ENCODE measurements around the gene GBX2.

GBX2 gene

GRCh38 chr2:236124182-236124893, 43.8 kb downstream of the GBX2 start:
- Histone ChIP-seq H3K4me1 (ENCODE audit: control insufficient read depth, insufficient read depth, low read length, unreplicated experiment) (no peaks in the 10 kb centered on the region), H3K79me2 (ENCODE audit: control insufficient read depth, insufficient read depth, low read length, unreplicated experiment) (no peaks in the 10 kb centered on the region), H3K36me3 (ENCODE audit: insufficient read depth, low read length) (no peaks in the 10 kb centered on the region), H3K27ac (ENCODE audit: low read depth, low read length) (no peak overlapping the region), H3K4me3 (ENCODE audit: low read depth, low read length) (no peak overlapping the region), H2AFZ (ENCODE audit: low read length, unreplicated experiment) (no peak overlapping the region), H3K27me3 (ENCODE audit: insufficient read depth, low read length) (no peaks in the 10 kb centered on the region)

DNA sequence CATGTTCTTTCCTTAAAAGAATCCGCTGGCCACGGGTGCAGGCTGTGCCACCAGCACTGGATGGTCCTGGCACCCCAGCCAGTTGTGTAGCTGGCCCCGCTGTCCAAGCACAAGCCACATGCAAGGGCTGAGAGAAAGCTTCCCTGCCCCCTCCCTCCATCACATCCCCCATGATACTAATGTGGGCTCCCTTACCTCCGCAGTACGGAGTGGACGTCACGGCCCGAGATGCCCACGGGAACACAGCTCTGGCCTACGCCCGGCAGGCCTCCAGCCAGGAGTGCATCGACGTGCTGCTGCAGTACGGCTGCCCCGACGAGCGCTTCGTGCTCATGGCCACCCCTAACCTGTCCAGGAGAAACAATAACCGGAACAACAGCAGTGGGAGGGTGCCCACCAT, 44.5 kb downstream of the GBX2 start:
- no peak overlapping the region for H3K27ac ChIP-seq (ENCODE audit: low read depth, low read length)
- no peak overlapping the region for H3K4me3 ChIP-seq (ENCODE audit: low read depth, low read length)
- H3K36me3 ChIP-seq (ENCODE audit: insufficient read depth, low read length): no peaks in the 10 kb centered on the region
- no peaks in the 10 kb centered on the region for H3K79me2 ChIP-seq (ENCODE audit: control insufficient read depth, insufficient read depth, low read length, unreplicated experiment)
- no peak overlapping the region for H2AFZ ChIP-seq (ENCODE audit: low read length, unreplicated experiment)
- no peaks in the 10 kb centered on the region for H3K4me1 ChIP-seq (ENCODE audit: control insufficient read depth, insufficient read depth, low read length, unreplicated experiment)
- no peaks in the 10 kb centered on the region for H3K27me3 ChIP-seq (ENCODE audit: insufficient read depth, low read length)

GRCh38 chr2:236122236-236122635, 46.0 kb downstream of the GBX2 start:
- Histone ChIP-seq H3K27ac (ENCODE audit: low read depth, low read length) (no peak overlapping the region), H3K4me1 (ENCODE audit: control insufficient read depth, insufficient read depth, low read length, unreplicated experiment) (no peaks in the 10 kb centered on the region), H3K79me2 (ENCODE audit: control insufficient read depth, insufficient read depth, low read length, unreplicated experiment) (no peaks in the 10 kb centered on the region), H2AFZ (ENCODE audit: low read length, unreplicated experiment) (no peak overlapping the region), H3K27me3 (ENCODE audit: insufficient read depth, low read length) (no peaks in the 10 kb centered on the region), H3K36me3 (ENCODE audit: insufficient read depth, low read length) (no peaks in the 10 kb centered on the region), H3K4me3 (ENCODE audit: low read depth, low read length) (no peak overlapping the region)

- H3K4me1 ChIP-seq (ENCODE audit: control insufficient read depth, insufficient read depth, low read length, unreplicated experiment): no peaks in the 10 kb centered on the region
- no peak overlapping the region for H3K4me3 ChIP-seq (ENCODE audit: low read depth, low read length)
- no peaks in the 10 kb centered on the region for H3K79me2 ChIP-seq (ENCODE audit: control insufficient read depth, insufficient read depth, low read length, unreplicated experiment)
- H3K27me3 ChIP-seq (ENCODE audit: insufficient read depth, low read length): no peaks in the 10 kb centered on the region
- no peaks in the 10 kb centered on the region for H3K36me3 ChIP-seq (ENCODE audit: insufficient read depth, low read length)
- no peak overlapping the region for H2AFZ ChIP-seq (ENCODE audit: low read length, unreplicated experiment)
- no peak overlapping the region for H3K27ac ChIP-seq (ENCODE audit: low read depth, low read length)
Measured at GRCh38 chr2:236121546-236121945, 46.6 kb downstream of the GBX2 start.

DNA sequence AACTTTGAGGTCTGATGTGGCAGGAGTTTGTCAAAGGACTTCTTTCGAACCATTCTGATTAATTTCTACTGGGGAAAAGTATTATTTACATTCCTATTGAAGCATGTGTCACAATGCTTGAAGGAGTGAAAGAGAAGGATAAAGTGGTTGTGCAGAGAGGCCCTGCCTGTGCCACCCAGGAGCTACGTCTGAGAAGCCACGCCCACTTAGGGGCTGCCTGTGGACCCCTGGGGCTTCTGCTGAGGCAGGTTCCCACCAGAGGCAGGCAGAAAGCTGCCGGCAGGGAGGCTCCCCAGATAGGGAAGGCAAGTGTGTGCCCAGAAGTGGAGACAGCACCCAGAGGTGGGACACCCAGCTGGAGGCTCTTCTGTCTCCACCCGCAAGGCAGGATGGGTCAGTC, 47.4 kb downstream of the GBX2 start:
- no peak overlapping the region for H3K27ac ChIP-seq (ENCODE audit: low read depth, low read length)
- H2AFZ ChIP-seq (ENCODE audit: low read length, unreplicated experiment): no peak overlapping the region
- no peaks in the 10 kb centered on the region for H3K36me3 ChIP-seq (ENCODE audit: insufficient read depth, low read length)
- H3K4me1 ChIP-seq (ENCODE audit: control insufficient read depth, insufficient read depth, low read length, unreplicated experiment): no peaks in the 10 kb centered on the region
- no peaks in the 10 kb centered on the region for H3K79me2 ChIP-seq (ENCODE audit: control insufficient read depth, insufficient read depth, low read length, unreplicated experiment)
- no peaks in the 10 kb centered on the region for H3K27me3 ChIP-seq (ENCODE audit: insufficient read depth, low read length)
- H3K4me3 ChIP-seq (ENCODE audit: low read depth, low read length): no peak overlapping the region

GRCh38 chr2:236120141-236120601, 48.0 kb downstream of the GBX2 start:
- no peaks in the 10 kb centered on the region for H3K79me2 ChIP-seq (ENCODE audit: control insufficient read depth, insufficient read depth, low read length, unreplicated experiment)
- no peaks in the 10 kb centered on the region for H3K4me1 ChIP-seq (ENCODE audit: control insufficient read depth, insufficient read depth, low read length, unreplicated experiment)
- H3K27me3 ChIP-seq (ENCODE audit: insufficient read depth, low read length): no peaks in the 10 kb centered on the region
- no peak overlapping the region for H3K27ac ChIP-seq (ENCODE audit: low read depth, low read length)
- H3K4me3 ChIP-seq (ENCODE audit: low read depth, low read length): no peak overlapping the region
- H3K36me3 ChIP-seq (ENCODE audit: insufficient read depth, low read length): no peaks in the 10 kb centered on the region
- no peak overlapping the region for H2AFZ ChIP-seq (ENCODE audit: low read length, unreplicated experiment)

- H3K27ac ChIP-seq (ENCODE audit: low read depth, low read length): no peak overlapping the region
- no peak overlapping the region for H2AFZ ChIP-seq (ENCODE audit: low read length, unreplicated experiment)
- H3K79me2 ChIP-seq (ENCODE audit: control insufficient read depth, insufficient read depth, low read length, unreplicated experiment): no peaks in the 10 kb centered on the region
- H3K27me3 ChIP-seq (ENCODE audit: insufficient read depth, low read length): no peaks in the 10 kb centered on the region
- H3K36me3 ChIP-seq (ENCODE audit: insufficient read depth, low read length): no peaks in the 10 kb centered on the region
- no peak overlapping the region for H3K4me3 ChIP-seq (ENCODE audit: low read depth, low read length)
- H3K4me1 ChIP-seq (ENCODE audit: control insufficient read depth, insufficient read depth, low read length, unreplicated experiment): no peaks in the 10 kb centered on the region
Measured at GRCh38 chr2:236119476-236119875, 48.7 kb downstream of the GBX2 start.

GRCh38 chr2:236119003-236119402, 49.2 kb downstream of the GBX2 start:
- Histone ChIP-seq H3K36me3 (ENCODE audit: insufficient read depth, low read length) (no peaks in the 10 kb centered on the region), H3K27me3 (ENCODE audit: insufficient read depth, low read length) (no peaks in the 10 kb centered on the region), H3K79me2 (ENCODE audit: control insufficient read depth, insufficient read depth, low read length, unreplicated experiment) (no peaks in the 10 kb centered on the region), H3K4me1 (ENCODE audit: control insufficient read depth, insufficient read depth, low read length, unreplicated experiment) (no peaks in the 10 kb centered on the region), H3K4me3 (ENCODE audit: low read depth, low read length) (no peak overlapping the region), H3K27ac (ENCODE audit: low read depth, low read length) (no peak overlapping the region), H2AFZ (ENCODE audit: low read length, unreplicated experiment) (no peak overlapping the region)

- Histone ChIP-seq H3K27me3 (ENCODE audit: insufficient read depth, low read length) (no peaks in the 10 kb centered on the region), H3K4me1 (ENCODE audit: control insufficient read depth, insufficient read depth, low read length, unreplicated experiment) (no peaks in the 10 kb centered on the region), H3K36me3 (ENCODE audit: insufficient read depth, low read length) (no peaks in the 10 kb centered on the region)
Measured at GRCh38 chr2:236117861-236118269, 50.3 kb downstream of the GBX2 start.

DNA sequence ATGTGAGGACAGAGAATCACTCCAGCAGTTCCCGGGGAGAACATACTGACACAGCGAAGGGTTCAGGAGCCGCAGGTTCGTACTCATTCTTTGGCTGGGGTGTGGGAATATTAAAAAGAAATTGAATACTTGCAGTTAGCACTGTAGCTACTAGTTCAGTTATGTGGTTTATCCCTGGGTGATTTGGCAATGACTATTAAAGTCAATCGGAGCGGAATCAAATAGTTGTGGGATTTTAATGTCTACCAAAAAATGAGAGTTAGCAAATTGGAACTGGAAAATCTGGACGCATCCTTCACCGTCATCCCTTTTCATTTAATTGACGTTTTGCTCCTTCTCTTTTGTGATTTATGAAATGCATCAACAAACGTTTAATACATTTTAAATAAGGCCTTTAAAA, 50.8 kb downstream of the GBX2 start:
- Histone ChIP-seq H3K4me3 (ENCODE audit: low read depth, low read length) (no peak overlapping the region), H3K79me2 (ENCODE audit: control insufficient read depth, insufficient read depth, low read length, unreplicated experiment) (no peaks in the 10 kb centered on the region), H3K27me3 (ENCODE audit: insufficient read depth, low read length) (no peaks in the 10 kb centered on the region), H3K36me3 (ENCODE audit: insufficient read depth, low read length) (no peaks in the 10 kb centered on the region), H2AFZ (ENCODE audit: low read length, unreplicated experiment) (no peak overlapping the region), H3K27ac (ENCODE audit: low read depth, low read length) (no peak overlapping the region), H3K4me1 (ENCODE audit: control insufficient read depth, insufficient read depth, low read length, unreplicated experiment) (no peaks in the 10 kb centered on the region)

More at GRCh38 chr2:236117861-236118269, 50.3 kb downstream of the GBX2 start:
- H3K4me3 ChIP-seq (ENCODE audit: low read depth, low read length): no peak overlapping the region
- no peaks in the 10 kb centered on the region for H3K79me2 ChIP-seq (ENCODE audit: control insufficient read depth, insufficient read depth, low read length, unreplicated experiment)
- H3K27ac ChIP-seq (ENCODE audit: low read depth, low read length): no peak overlapping the region
- no peak overlapping the region for H2AFZ ChIP-seq (ENCODE audit: low read length, unreplicated experiment)

All from ACC112 (cell line).